MM.1S (cell line): ENCODE data around the gene CRAT.
A peak's percentile ranks its signal among the peaks of the same experiment; 100 is the strongest.

Experiments
- DNase-seq: peaks from one replicate; pipeline ENCODE4 v3.0.0-alpha.2; 2015
- H2AFZ ChIP-seq: fragments of 300-600 bp; sonication (generic); 2 replicates; pipeline ENCODE4 v1.6.0; 2016; ENCODE audit warnings: antibody characterized with exemption, low read length
- H3F3A ChIP-seq: fragments of 300-600 bp; sonication (generic); 2 replicates; pipeline ENCODE4 v1.6.1; 2016; ENCODE audit warnings: mild to moderate bottlenecking, antibody characterized with exemption, low read length, moderate library complexity, mixed read lengths; ENCODE audit not compliant: insufficient read depth
- H3K27ac ChIP-seq: fragments of 300-600 bp; sonication (generic); 2 replicates; pipeline ENCODE4 v1.5.1; 2016; ENCODE audit warnings: mild to moderate bottlenecking, low read length
- H3K27me3 ChIP-seq: fragments of 300-600 bp; sonication (generic); replicated peaks from 2 replicates; pipeline ENCODE4 v1.6.0; 2016; ENCODE audit warnings: low read length; ENCODE audit not compliant: insufficient read depth
- H3K36me3 ChIP-seq: fragments of 300-600 bp; sonication (generic); replicated peaks from 2 replicates; pipeline ENCODE4 v1.6.1; 2016; ENCODE audit warnings: mild to moderate bottlenecking, low read length, mixed read lengths; ENCODE audit not compliant: insufficient read depth
- H3K4me1 ChIP-seq: fragments of 300-600 bp; sonication (generic); 2 replicates; pipeline ENCODE4 v1.6.1; 2016; ENCODE audit warnings: low read length, mixed read lengths
- H3K4me2 ChIP-seq: fragments of 300-600 bp; sonication (generic); 2 replicates; pipeline ENCODE4 v1.6.0; 2016; ENCODE audit warnings: low read depth, low read length
- H3K4me3 ChIP-seq: fragments of 300-600 bp; sonication (generic); 2 replicates; pipeline ENCODE4 v1.5.1; 2016; ENCODE audit warnings: low read length, mixed read lengths
- H3K79me2 ChIP-seq: fragments of 300-600 bp; sonication (generic); 2 replicates; pipeline ENCODE4 v1.6.1; 2016; ENCODE audit warnings: mixed run types, low read length, mixed read lengths
- H3K9ac ChIP-seq: fragments of 300-600 bp; sonication (generic); 2 replicates; pipeline ENCODE4 v1.6.1; 2016; ENCODE audit warnings: low read length, mixed read lengths
- H3K9me2 ChIP-seq: fragments of 300-600 bp; sonication (generic); replicated peaks from 2 replicates; pipeline ENCODE4 v1.6.1; 2016; ENCODE audit warnings: mild to moderate bottlenecking, low read length, mixed read lengths; ENCODE audit not compliant: insufficient read depth
- H3K9me3 ChIP-seq: fragments of 300-600 bp; sonication (generic); replicated peaks from 2 replicates; pipeline ENCODE4 v1.6.1; 2016; ENCODE audit warnings: mild to moderate bottlenecking, low read length, mixed read lengths; ENCODE audit not compliant: insufficient read depth
- H4K20me1 ChIP-seq: fragments of 300-600 bp; sonication (generic); 2 replicates; pipeline ENCODE4 v1.6.1; 2016; ENCODE audit warnings: mild to moderate bottlenecking, low read length, moderate library complexity, mixed read lengths; ENCODE audit not compliant: insufficient read depth
- EZH2 ChIP-seq: fragments of 300-600 bp; sonication (generic); optimal IDR thresholded peaks from 2 replicates; pipeline ENCODE3; 2017; ENCODE audit warnings: low read depth, mild to moderate bottlenecking, antibody characterized with exemption, low read length, mixed read lengths
- EZH2phosphoT487 ChIP-seq: fragments of 300-600 bp; sonication (generic); IDR thresholded peaks from 2 replicates; pipeline ENCODE4 v1.6.1; 2018; ENCODE audit warnings: antibody characterized with exemption, low read length
- TF ChIP-seq, protein P1 (sequence below): fragments of 300-600 bp; sonication (generic); IDR thresholded peaks from 2 replicates; pipeline ENCODE4 v1.5.1; 2016; ENCODE audit warnings: antibody characterized with exemption, low read length, mixed read lengths

The CRAT gene

DNA sequence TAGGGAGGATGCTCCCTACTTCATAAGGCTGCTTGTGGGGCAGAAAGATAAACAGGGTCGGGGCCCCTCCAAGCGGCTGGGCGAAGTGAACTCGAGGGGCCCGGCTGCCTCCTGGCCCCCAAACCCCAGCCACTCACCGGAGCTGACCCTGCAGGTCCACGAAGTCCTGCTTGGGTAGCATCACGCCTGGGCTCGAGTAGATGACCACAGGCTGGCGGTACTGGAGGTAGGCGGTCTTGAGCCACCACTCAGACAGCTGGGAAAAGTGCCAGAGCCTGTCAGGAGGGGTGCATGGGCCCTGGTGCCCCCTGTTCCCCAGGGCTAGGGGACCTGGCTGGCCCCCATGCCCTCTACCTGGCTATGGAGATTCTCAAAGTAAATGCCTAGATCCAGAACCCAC, 6.5 kb downstream of the CRAT start:
- no peak overlapping the region for H3K4me2 ChIP-seq
- H3K9ac ChIP-seq, result no peak overlapping the region
- H3K36me3 ChIP-seq, result no peaks in the 10 kb centered on the region
- no peaks in the 10 kb centered on the region for H3K9me2 ChIP-seq
- H3F3A ChIP-seq, result no peaks in the 10 kb centered on the region
- no peak overlapping the region for H3K27ac ChIP-seq
- no peak overlapping the region for H3K4me3 ChIP-seq
- TF ChIP-seq, protein P1, sequence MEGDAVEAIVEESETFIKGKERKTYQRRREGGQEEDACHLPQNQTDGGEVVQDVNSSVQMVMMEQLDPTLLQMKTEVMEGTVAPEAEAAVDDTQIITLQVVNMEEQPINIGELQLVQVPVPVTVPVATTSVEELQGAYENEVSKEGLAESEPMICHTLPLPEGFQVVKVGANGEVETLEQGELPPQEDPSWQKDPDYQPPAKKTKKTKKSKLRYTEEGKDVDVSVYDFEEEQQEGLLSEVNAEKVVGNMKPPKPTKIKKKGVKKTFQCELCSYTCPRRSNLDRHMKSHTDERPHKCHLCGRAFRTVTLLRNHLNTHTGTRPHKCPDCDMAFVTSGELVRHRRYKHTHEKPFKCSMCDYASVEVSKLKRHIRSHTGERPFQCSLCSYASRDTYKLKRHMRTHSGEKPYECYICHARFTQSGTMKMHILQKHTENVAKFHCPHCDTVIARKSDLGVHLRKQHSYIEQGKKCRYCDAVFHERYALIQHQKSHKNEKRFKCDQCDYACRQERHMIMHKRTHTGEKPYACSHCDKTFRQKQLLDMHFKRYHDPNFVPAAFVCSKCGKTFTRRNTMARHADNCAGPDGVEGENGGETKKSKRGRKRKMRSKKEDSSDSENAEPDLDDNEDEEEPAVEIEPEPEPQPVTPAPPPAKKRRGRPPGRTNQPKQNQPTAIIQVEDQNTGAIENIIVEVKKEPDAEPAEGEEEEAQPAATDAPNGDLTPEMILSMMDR, result no peak
- TF ChIP-seq EZH2, result no peak
- TF ChIP-seq EZH2phosphoT487, result no peak
- H4K20me1 ChIP-seq, result no peaks in the 10 kb centered on the region
- no peaks in the 10 kb centered on the region for H3K4me1 ChIP-seq
- no peaks in the 10 kb centered on the region for H3K79me2 ChIP-seq
- no peaks in the 10 kb centered on the region for H3K9me3 ChIP-seq
- H3K27me3 ChIP-seq, result peaks cover 18% of the 10 kb centered on the region
- no peak overlapping the region for H2AFZ ChIP-seq
- no peak for DNase-seq

DNA sequence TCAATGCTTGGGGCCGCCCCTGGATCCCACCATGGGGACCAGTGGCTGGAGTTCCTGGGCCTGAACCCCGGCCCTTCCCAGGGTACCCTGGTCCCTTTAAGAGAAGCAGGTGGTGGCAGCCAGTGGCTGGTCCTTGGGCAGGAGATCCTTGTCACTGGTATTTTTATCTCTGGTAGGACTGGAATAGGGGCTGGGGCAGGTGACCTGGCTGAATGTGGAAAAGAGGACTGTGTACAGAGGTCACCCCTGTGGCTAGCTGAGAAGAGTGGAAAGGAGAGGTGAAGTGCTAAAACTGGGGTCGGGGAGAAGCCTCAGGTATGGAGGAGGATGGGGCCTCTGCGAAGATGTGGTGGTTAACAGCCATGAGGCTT, 7.0 kb downstream of the CRAT start:
- no peak overlapping the region for H3K27ac ChIP-seq
- no peak overlapping the region for H2AFZ ChIP-seq
- no peak overlapping the region for H3K4me2 ChIP-seq
- no peaks in the 10 kb centered on the region for H3K4me1 ChIP-seq
- no peaks in the 10 kb centered on the region for H3F3A ChIP-seq
- H3K36me3 ChIP-seq, result no peaks in the 10 kb centered on the region
- H3K9me3 ChIP-seq, result no peaks in the 10 kb centered on the region
- H3K9me2 ChIP-seq, result no peaks in the 10 kb centered on the region
- peaks cover 17% of the 10 kb centered on the region for H3K27me3 ChIP-seq
- TF ChIP-seq EZH2phosphoT487, result no peak
- TF ChIP-seq, protein P1, result no peak
- TF ChIP-seq EZH2, result no peak
- no peaks in the 10 kb centered on the region for H4K20me1 ChIP-seq
- no peak overlapping the region for H3K9ac ChIP-seq
- no peak overlapping the region for H3K4me3 ChIP-seq
- no peaks in the 10 kb centered on the region for H3K79me2 ChIP-seq
- DNase-seq, result no peak

DNA sequence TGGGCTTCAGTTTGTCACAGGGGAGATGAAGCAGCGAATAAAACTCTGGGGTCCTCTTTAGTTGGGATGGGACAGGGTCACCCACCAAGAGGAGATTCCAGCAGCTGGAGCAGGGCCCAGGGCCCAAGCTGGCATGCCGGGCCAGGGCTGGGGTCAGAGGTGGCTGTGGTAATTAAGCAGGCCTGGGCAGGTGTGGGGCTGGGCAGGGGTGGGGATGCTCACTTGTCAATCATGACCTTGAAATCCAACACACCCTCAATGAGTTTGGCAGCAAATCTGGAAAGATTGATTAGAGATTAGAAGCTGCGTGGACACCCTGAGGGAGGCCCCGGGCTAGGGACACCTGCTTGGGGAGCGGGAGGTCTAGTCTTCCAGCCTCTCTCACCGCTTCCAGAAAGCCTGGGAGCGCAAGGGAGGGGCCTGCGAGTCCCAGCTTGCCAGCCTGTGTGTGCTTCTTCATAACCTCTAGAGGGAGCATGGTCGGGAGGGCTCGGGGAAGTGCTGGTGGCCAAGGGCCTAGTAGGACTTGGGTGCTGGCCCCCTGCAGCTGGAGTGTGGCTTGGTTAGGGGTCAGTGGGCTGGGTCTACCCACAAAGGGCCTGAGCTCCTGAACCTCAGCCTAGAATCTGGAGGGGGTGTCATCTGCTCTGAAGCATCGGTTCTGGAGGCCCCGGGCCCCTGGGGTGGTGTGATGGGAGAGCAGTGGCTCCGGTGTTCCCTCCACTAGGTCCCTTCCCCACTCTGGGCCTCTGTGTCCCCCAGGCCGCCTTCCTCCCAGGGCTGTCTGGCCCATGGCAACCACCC, 7.6 kb downstream of the CRAT start:
- Histone ChIP-seq H2AFZ (no peak overlapping the region), H3K79me2 (no peaks in the 10 kb centered on the region), H3K9ac (no peak overlapping the region), H3K4me1 (no peaks in the 10 kb centered on the region), H3K4me3 (no peak overlapping the region), H3K9me3 (no peaks in the 10 kb centered on the region), H3K36me3 (no peaks in the 10 kb centered on the region), H3K27me3 (peaks cover 13% of the 10 kb centered on the region), H3F3A (no peaks in the 10 kb centered on the region), H3K4me2 (no peak overlapping the region), H3K9me2 (no peaks in the 10 kb centered on the region), H3K27ac (no peak overlapping the region), H4K20me1 (no peaks in the 10 kb centered on the region)
- DNase-seq, result peak; percentile 46
- no peak for TF ChIP-seq EZH2phosphoT487
- TF ChIP-seq, protein P1, result peak; percentile 54
